Measurements from ENCODE around the gene ZNF521. TPM values are rescaled to one million over a fixed set of nuclear protein-coding genes. Genes with fewer than 3 reads are reported as not detected.

The ZNF521 gene
- total RNA-seq, 1 experiment from 2014 or later, result not detected

GRCh38 chr18:25042641-25043051 lies 309.3 kb downstream of the ZNF521 start:
- no peak overlapping the region for H3K27ac ChIP-seq
- intact Hi-C loops (cut with micrococcal nuclease; ENCODE audit: unreplicated experiment), result no loop called here
- H3K4me2 ChIP-seq, result no peak overlapping the region
- peaks cover 26% of the 10 kb centered on the region; the same call in 1 of the 2 replicates for H3K27me3 ChIP-seq (ENCODE audit: insufficient read depth, low read depth)
- H3K79me2 ChIP-seq (ENCODE audit: low read depth), result no peaks in the 10 kb centered on the region
- H3K4me1 ChIP-seq (replicated peaks; ENCODE audit: insufficient read depth), result no peaks in the 10 kb centered on the region
- POLR2A ChIA-PET (ENCODE audit: unreplicated experiment), result no interaction called here
- no TSS peak for BruUV-seq (replicated peaks)
- H3K4me3 ChIP-seq, result no peak overlapping the region
- no peaks in the 10 kb centered on the region for H3K9me2 ChIP-seq (ENCODE audit: insufficient read depth)
- DNase-seq, result no peak
- no peaks in the 10 kb centered on the region for H3F3A ChIP-seq (ENCODE audit: insufficient read depth, low read depth)
- H3K36me3 ChIP-seq (ENCODE audit: low read depth), result no peaks in the 10 kb centered on the region
- H2AFZ ChIP-seq, result no peak overlapping the region
- H4K20me1 ChIP-seq (ENCODE audit: insufficient read depth), result no peaks in the 10 kb centered on the region
- no peaks in the 10 kb centered on the region for H3K9me3 ChIP-seq (ENCODE audit: insufficient read depth, low read depth)
- no peak for TF ChIP-seq CTCF (conservative IDR thresholded peaks at IDR 0.05)
- no peak for TF ChIP-seq EZH2 (IDR thresholded peaks at IDR 0.05; ENCODE audit: low read depth)
- CTCF ChIA-PET, result no interaction called here

GRCh38 chr18:25039781-25040180 lies 312.2 kb downstream of the ZNF521 start:
- no peaks in the 10 kb centered on the region for H3K36me3 ChIP-seq (ENCODE audit: low read depth)
- H3K4me2 ChIP-seq, result no peak overlapping the region
- no TSS peak for BruUV-seq (replicated peaks)
- intact Hi-C loops (cut with micrococcal nuclease; ENCODE audit: unreplicated experiment), result no loop called here
- no peaks in the 10 kb centered on the region for H3K4me1 ChIP-seq (replicated peaks; ENCODE audit: insufficient read depth)
- no peaks in the 10 kb centered on the region for H4K20me1 ChIP-seq (ENCODE audit: insufficient read depth)
- POLR2A ChIA-PET (ENCODE audit: unreplicated experiment), result no interaction called here
- no peak for DNase-seq
- CTCF ChIA-PET, result no interaction called here
- H3K9me3 ChIP-seq (ENCODE audit: insufficient read depth, low read depth), result no peaks in the 10 kb centered on the region
- H3K27me3 ChIP-seq (ENCODE audit: insufficient read depth, low read depth), result peaks cover 26% of the 10 kb centered on the region; the same call in 1 of the 2 replicates
- TF ChIP-seq EZH2 (IDR thresholded peaks at IDR 0.05; ENCODE audit: low read depth) (no peak), CTCF (conservative IDR thresholded peaks at IDR 0.05) (no peak)
- no peaks in the 10 kb centered on the region for H3F3A ChIP-seq (ENCODE audit: insufficient read depth, low read depth)
- H3K79me2 ChIP-seq (ENCODE audit: low read depth), result no peaks in the 10 kb centered on the region
- H3K4me3 ChIP-seq, result no peak overlapping the region
- no peak overlapping the region for H3K27ac ChIP-seq
- no peaks in the 10 kb centered on the region for H3K9me2 ChIP-seq (ENCODE audit: insufficient read depth)
- H2AFZ ChIP-seq, result no peak overlapping the region

- Histone ChIP-seq H3K27me3 (ENCODE audit: insufficient read depth, low read depth) (peaks cover 26% of the 10 kb centered on the region; the same call in 1 of the 2 replicates), H3K4me2 (no peak overlapping the region), H3F3A (ENCODE audit: insufficient read depth, low read depth) (no peaks in the 10 kb centered on the region), H3K79me2 (ENCODE audit: low read depth) (no peaks in the 10 kb centered on the region), H3K9me2 (ENCODE audit: insufficient read depth) (no peaks in the 10 kb centered on the region), H3K4me1 (replicated peaks; ENCODE audit: insufficient read depth) (no peaks in the 10 kb centered on the region), H3K9me3 (ENCODE audit: insufficient read depth, low read depth) (no peaks in the 10 kb centered on the region), H3K36me3 (ENCODE audit: low read depth) (no peaks in the 10 kb centered on the region), H3K4me3 (no peak overlapping the region), H2AFZ (no peak overlapping the region), H4K20me1 (ENCODE audit: insufficient read depth) (no peaks in the 10 kb centered on the region), H3K27ac (no peak overlapping the region)
- no TSS peak for BruUV-seq (replicated peaks)
- no peak for TF ChIP-seq EZH2 (IDR thresholded peaks at IDR 0.05; ENCODE audit: low read depth)
- no peak for TF ChIP-seq CTCF (conservative IDR thresholded peaks at IDR 0.05)
- ChIA-PET POLR2A (ENCODE audit: unreplicated experiment) (no interaction called here), CTCF (no interaction called here)
- intact Hi-C loops (cut with micrococcal nuclease; ENCODE audit: unreplicated experiment), result no loop called here
- no peak for DNase-seq
Observed at GRCh38 chr18:25038261-25038660, 313.7 kb downstream of the ZNF521 start.

Data from PC-9 (cell line).